Measurements from ENCODE around the gene MSL3.

GRCh38 chrX:11725631-11726442 lies 32.2 kb upstream of the MSL3 start:
- TF ChIP-seq POLR2A (IDR thresholded peaks at IDR 0.05; ENCODE audit: low read length) (no peak), GATA1 (IDR thresholded peaks at IDR 0.05; ENCODE audit: low read depth, low read length) (no peak)
